Measurements from ENCODE around the gene DOK5. TPM values are rescaled to one million over a fixed set of nuclear protein-coding genes. Genes with fewer than 3 reads are reported as not detected.

The DOK5 gene
- total RNA-seq, 4 donors from 2014 or later = 4.7 to 10.9 (median 7.3) TPM

- Histone ChIP-seq H3K27ac (no peak overlapping the region), H3K4me3 (replicated peaks in 1 of 3) (no peak overlapping the region), H3K4me1 (no peaks in the 10 kb centered on the region), H3K9me3 (no peaks in the 10 kb centered on the region), H3K36me3 (no peaks in the 10 kb centered on the region), H3K27me3 (no peaks in the 10 kb centered on the region)
- WGBS, 2 donors = 91 to 95% methylated on average over 4 of the region's 4 CpGs
- no peak for DNase-seq
- no peak for TF ChIP-seq POLR2A (IDR thresholded peaks at IDR 0.05)
- TF ChIP-seq, protein P1, sequence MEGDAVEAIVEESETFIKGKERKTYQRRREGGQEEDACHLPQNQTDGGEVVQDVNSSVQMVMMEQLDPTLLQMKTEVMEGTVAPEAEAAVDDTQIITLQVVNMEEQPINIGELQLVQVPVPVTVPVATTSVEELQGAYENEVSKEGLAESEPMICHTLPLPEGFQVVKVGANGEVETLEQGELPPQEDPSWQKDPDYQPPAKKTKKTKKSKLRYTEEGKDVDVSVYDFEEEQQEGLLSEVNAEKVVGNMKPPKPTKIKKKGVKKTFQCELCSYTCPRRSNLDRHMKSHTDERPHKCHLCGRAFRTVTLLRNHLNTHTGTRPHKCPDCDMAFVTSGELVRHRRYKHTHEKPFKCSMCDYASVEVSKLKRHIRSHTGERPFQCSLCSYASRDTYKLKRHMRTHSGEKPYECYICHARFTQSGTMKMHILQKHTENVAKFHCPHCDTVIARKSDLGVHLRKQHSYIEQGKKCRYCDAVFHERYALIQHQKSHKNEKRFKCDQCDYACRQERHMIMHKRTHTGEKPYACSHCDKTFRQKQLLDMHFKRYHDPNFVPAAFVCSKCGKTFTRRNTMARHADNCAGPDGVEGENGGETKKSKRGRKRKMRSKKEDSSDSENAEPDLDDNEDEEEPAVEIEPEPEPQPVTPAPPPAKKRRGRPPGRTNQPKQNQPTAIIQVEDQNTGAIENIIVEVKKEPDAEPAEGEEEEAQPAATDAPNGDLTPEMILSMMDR (IDR thresholded peaks at IDR 0.05) = no peak
- intact Hi-C loops (cut with DNase I) = no loop called here
Measured at GRCh38 chr20:54486585-54486984, 11.2 kb downstream of the DOK5 start.

- no peaks in the 10 kb centered on the region for H3K27me3 ChIP-seq
- intact Hi-C loops (cut with DNase I) = no loop called here
- 76 to 80% methylated on average over 2 of the region's 2 CpGs for WGBS, 2 donors
Measured at GRCh38 chr20:54488442-54488841, 13.0 kb downstream of the DOK5 start.

DNA sequence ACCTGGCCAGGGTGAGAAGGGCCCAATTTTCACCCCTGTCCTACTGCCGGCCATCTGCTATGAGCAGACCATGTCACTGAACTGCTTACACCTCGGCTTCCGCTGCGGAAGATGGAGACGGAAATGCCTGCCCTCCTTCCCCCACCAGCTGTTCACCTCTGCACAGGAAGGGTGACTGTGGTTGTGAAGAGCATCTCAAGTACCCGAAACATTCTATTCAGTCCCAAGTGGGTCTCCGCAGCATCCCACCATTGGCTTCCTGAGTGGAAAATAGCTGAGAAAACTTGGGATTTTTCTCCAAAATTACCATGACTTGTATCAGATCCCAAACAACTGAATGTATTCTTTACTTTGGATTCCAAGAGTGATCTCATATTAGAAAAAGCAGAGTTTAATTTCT is 16.1 kb downstream of the DOK5 start:
- WGBS, 2 donors = 84 to 93% methylated on average over 7 of the region's 7 CpGs
- no peak for DNase-seq
- intact Hi-C loops (cut with DNase I) = no loop called here

More at GRCh38 chr20:54488442-54488841, 13.0 kb downstream of the DOK5 start:
- Histone ChIP-seq H3K4me3 (replicated peaks in 1 of 3) (no peak overlapping the region), H3K9me3 (no peaks in the 10 kb centered on the region), H3K27ac (no peak overlapping the region), H3K4me1 (no peaks in the 10 kb centered on the region), H3K36me3 (no peaks in the 10 kb centered on the region)
- no peak for DNase-seq
- TF ChIP-seq, protein P1 (IDR thresholded peaks at IDR 0.05) = no peak

DNA sequence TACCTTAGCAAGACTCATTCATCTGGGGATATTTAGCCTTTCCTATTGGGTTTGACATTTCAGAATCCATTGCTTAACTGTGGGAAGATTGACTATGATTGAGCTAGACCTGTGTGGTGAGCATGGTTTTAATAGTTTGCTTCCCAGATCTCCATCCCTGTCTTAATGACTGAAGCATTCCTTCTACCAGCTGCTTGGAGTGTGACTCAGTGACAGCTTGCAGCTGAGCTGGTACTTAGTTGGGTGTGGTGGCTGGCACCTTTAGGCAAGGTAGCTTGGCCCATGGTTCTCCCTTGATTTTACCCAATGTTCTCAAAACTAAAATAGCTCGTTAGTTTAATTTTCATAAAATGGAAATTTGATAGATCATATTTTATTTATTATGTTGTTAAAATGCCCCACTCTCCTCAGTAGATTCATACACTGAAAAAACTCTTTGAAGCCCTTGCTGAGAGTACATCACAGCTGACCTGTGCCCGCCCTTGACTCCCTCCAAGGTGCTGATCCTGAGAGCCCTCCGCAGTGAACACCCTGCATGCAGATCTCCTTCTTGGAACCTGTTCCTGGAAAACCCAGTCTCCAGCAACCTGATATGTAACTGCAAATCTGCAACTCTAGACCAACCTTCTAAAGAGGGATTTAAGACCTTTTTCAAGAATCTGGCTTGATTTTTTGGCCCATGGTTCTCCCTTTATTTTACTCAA is 19.1 kb downstream of the DOK5 start:
- TF ChIP-seq POLR2A (IDR thresholded peaks at IDR 0.05) = no peak
- TF ChIP-seq, protein P1 (IDR thresholded peaks at IDR 0.05) = no peak
- 83% methylated on average over 3 of the region's 3 CpGs for WGBS, 2 donors

More for the DNA sequence above, 16.1 kb downstream of the DOK5 start:
- H3K27me3 ChIP-seq = no peaks in the 10 kb centered on the region
- H3K4me1 ChIP-seq = no peaks in the 10 kb centered on the region
- no peak for TF ChIP-seq POLR2A (IDR thresholded peaks at IDR 0.05)
- TF ChIP-seq, protein P1 (IDR thresholded peaks at IDR 0.05) = no peak
- no peak overlapping the region for H3K4me3 ChIP-seq (replicated peaks in 1 of 3)
- H3K27ac ChIP-seq = no peak overlapping the region
- no peaks in the 10 kb centered on the region for H3K36me3 ChIP-seq
- H3K9me3 ChIP-seq = no peaks in the 10 kb centered on the region

GRCh38 chr20:54497931-54498718 is 22.7 kb downstream of the DOK5 start:
- TF ChIP-seq, protein P1 (IDR thresholded peaks at IDR 0.05) = no peak
- no peak for TF ChIP-seq POLR2A (IDR thresholded peaks at IDR 0.05)
- no peaks in the 10 kb centered on the region for H3K4me1 ChIP-seq
- no peaks in the 10 kb centered on the region for H3K27me3 ChIP-seq
- H3K36me3 ChIP-seq = no peaks in the 10 kb centered on the region
- 90 to 94% methylated on average over 4 of the region's 4 CpGs for WGBS, 2 donors
- H3K4me3 ChIP-seq (replicated peaks in 1 of 3) = no peak overlapping the region
- DNase-seq = no peak
- H3K27ac ChIP-seq = no peak overlapping the region
- intact Hi-C loops (cut with DNase I) = no loop called here
- no peaks in the 10 kb centered on the region for H3K9me3 ChIP-seq

More for the DNA sequence above, 19.1 kb downstream of the DOK5 start:
- Histone ChIP-seq H3K9me3 (no peaks in the 10 kb centered on the region), H3K27ac (no peak overlapping the region), H3K36me3 (no peaks in the 10 kb centered on the region), H3K27me3 (no peaks in the 10 kb centered on the region), H3K4me3 (replicated peaks in 1 of 3) (no peak overlapping the region), H3K4me1 (no peaks in the 10 kb centered on the region)
- intact Hi-C loops (cut with DNase I) = no loop called here
- no peak for DNase-seq
